ENCODE results near the gene TRMT44. TPM values are rescaled to one million over a fixed set of nuclear protein-coding genes. Genes with fewer than 3 reads are reported as not detected.

The TRMT44 gene
- polyA plus RNA-seq, 1 donor (not counting 4 experiments of a cell fraction or from before 2014, with no cell fraction given), result 8.8 TPM

DNA sequence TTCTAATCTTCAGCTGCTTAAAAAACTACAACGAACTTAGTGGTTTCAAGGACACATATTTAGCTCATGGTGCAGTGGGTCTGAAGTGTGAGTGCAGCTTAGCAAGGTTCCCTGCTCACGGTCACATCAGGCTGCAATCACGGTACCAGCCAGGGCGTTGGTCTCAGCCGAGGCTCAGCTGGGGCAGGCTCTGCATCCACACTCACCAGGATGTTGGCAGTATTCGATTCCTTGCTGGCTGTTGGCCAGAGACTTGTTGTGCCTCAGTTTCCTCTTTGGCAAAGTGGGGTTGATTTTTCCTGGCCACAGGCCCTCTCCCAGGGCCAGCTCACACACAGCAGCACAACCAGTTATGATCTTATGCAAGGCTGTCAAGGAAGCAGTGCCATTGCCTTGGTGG lies 61.8 kb downstream of the TRMT44 start:
- DNase-seq (ENCODE audit: low read depth, low spot score) (no peak), FAIRE-seq (no peak)
- Histone ChIP-seq H3K9me3 (ENCODE audit: control insufficient read depth, low read depth, low read length) (no peaks in the 10 kb centered on the region), H3K27ac (ENCODE audit: control insufficient read depth, insufficient read depth, low read length) (no peak overlapping the region), H3K4me3 (ENCODE audit: control insufficient read depth in 2 of 3, extremely low read depth in 1 of 3, insufficient read depth in 2 of 3, low read depth in 1 of 3, low read length in 3 of 3) (no peak overlapping the region), H2AFZ (ENCODE audit: control insufficient read depth, low read length) (no peak overlapping the region), H3K79me2 (ENCODE audit: control insufficient read depth, insufficient read depth, low read length) (no peaks in the 10 kb centered on the region), H3K4me1 (ENCODE audit: control insufficient read depth, extremely low read depth, insufficient read depth, low read length) (no peaks in the 10 kb centered on the region), H3K4me2 (ENCODE audit: control insufficient read depth, extremely low read depth, insufficient read depth, low read depth, low read length) (no peak overlapping the region), H3K9ac (ENCODE audit: control insufficient read depth, extremely low read depth, insufficient read depth, low read length) (no peak overlapping the region), H4K20me1 (ENCODE audit: control insufficient read depth, extremely low read depth, insufficient read depth, low read length) (no peaks in the 10 kb centered on the region), H3K9me1 (ENCODE audit: control insufficient read depth, extremely low read depth, insufficient read depth, low read length) (no peaks in the 10 kb centered on the region), H3K27me3 (ENCODE audit: control insufficient read depth, extremely low read depth, insufficient read depth, low read length) (peaks cover 20% of the 10 kb centered on the region), H3K36me3 (ENCODE audit: control insufficient read depth in 2 of 2, extremely low read depth in 1 of 2, insufficient read depth in 2 of 2, low read length in 2 of 2) (no peaks in the 10 kb centered on the region)
- TF ChIP-seq, protein P1, sequence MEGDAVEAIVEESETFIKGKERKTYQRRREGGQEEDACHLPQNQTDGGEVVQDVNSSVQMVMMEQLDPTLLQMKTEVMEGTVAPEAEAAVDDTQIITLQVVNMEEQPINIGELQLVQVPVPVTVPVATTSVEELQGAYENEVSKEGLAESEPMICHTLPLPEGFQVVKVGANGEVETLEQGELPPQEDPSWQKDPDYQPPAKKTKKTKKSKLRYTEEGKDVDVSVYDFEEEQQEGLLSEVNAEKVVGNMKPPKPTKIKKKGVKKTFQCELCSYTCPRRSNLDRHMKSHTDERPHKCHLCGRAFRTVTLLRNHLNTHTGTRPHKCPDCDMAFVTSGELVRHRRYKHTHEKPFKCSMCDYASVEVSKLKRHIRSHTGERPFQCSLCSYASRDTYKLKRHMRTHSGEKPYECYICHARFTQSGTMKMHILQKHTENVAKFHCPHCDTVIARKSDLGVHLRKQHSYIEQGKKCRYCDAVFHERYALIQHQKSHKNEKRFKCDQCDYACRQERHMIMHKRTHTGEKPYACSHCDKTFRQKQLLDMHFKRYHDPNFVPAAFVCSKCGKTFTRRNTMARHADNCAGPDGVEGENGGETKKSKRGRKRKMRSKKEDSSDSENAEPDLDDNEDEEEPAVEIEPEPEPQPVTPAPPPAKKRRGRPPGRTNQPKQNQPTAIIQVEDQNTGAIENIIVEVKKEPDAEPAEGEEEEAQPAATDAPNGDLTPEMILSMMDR (optimal IDR thresholded peaks at IDR 0.05 in 1 of 3, IDR thresholded peaks at IDR 0.05 in 1 of 3, conservative IDR thresholded peaks at IDR 0.05 in 1 of 3; ENCODE audit: extremely low read depth in 1 of 3, insufficient read depth in 2 of 3, low read length in 3 of 3), result no peak
- no peak for TF ChIP-seq EZH2 (IDR thresholded peaks at IDR 0.05; ENCODE audit: low read length)
- dilution Hi-C loops (cut with MboI; ENCODE audit: extremely low pct_ligation_motif_present, low sequenced_read_pairs), result no loop called here

DNA sequence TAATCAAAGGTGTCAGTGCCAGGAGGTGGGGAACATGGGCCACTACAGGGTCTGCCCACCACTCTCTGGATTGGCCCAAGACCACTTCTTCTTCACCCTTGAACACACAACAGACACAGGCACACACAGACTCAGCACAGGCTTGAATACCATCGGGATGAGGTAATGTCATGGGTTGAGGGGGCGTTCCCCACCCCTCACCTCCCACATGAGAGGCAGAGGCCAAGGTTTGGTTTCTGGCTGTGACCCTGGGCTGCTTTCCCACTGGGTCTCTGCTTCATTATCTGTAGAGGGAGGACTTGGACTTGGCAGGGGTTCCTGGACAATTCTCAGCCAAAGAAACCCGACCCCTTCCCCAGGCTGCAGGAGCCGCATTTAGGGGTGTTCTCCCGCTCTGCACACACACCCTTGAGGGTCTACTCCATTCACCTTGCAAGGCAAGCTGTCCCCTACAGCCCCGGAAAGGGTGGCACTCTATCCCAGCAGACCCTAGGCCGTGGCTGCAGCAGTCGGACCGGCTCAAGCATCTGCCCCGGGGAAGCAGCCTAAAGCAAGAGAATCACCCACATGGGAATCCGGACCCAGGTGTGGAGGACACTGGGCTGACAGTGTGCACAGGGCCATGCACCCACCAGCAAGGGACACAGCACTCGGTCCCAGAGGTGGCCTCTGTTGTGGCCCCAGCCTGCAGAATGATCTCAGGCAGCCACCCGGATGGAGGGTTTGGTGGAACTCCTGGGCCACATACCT lies 62.4 kb downstream of the TRMT44 start:
- Histone ChIP-seq H3K27me3 (ENCODE audit: control insufficient read depth, extremely low read depth, insufficient read depth, low read length) (peaks cover 20% of the 10 kb centered on the region), H2AFZ (ENCODE audit: control insufficient read depth, low read length) (no peak overlapping the region), H3K27ac (ENCODE audit: control insufficient read depth, insufficient read depth, low read length) (no peak overlapping the region), H3K9me1 (ENCODE audit: control insufficient read depth, extremely low read depth, insufficient read depth, low read length) (no peaks in the 10 kb centered on the region), H3K4me3 (ENCODE audit: control insufficient read depth in 2 of 3, extremely low read depth in 1 of 3, insufficient read depth in 2 of 3, low read depth in 1 of 3, low read length in 3 of 3) (no peak overlapping the region), H3K9ac (ENCODE audit: control insufficient read depth, extremely low read depth, insufficient read depth, low read length) (no peak overlapping the region), H3K4me2 (ENCODE audit: control insufficient read depth, extremely low read depth, insufficient read depth, low read depth, low read length) (no peak overlapping the region), H3K36me3 (ENCODE audit: control insufficient read depth in 2 of 2, extremely low read depth in 1 of 2, insufficient read depth in 2 of 2, low read length in 2 of 2) (no peaks in the 10 kb centered on the region), H4K20me1 (ENCODE audit: control insufficient read depth, extremely low read depth, insufficient read depth, low read length) (no peaks in the 10 kb centered on the region), H3K4me1 (ENCODE audit: control insufficient read depth, extremely low read depth, insufficient read depth, low read length) (no peaks in the 10 kb centered on the region), H3K9me3 (ENCODE audit: control insufficient read depth, low read depth, low read length) (no peaks in the 10 kb centered on the region), H3K79me2 (ENCODE audit: control insufficient read depth, insufficient read depth, low read length) (no peaks in the 10 kb centered on the region)
- DNase-seq (ENCODE audit: low read depth, low spot score) (no peak), FAIRE-seq (no peak)
- no peak for TF ChIP-seq EZH2 (IDR thresholded peaks at IDR 0.05; ENCODE audit: low read length)
- TF ChIP-seq, protein P1 (optimal IDR thresholded peaks at IDR 0.05 in 1 of 3, IDR thresholded peaks at IDR 0.05 in 1 of 3, conservative IDR thresholded peaks at IDR 0.05 in 1 of 3; ENCODE audit: extremely low read depth in 1 of 3, insufficient read depth in 2 of 3, low read length in 3 of 3), result no peak
- dilution Hi-C loops (cut with MboI; ENCODE audit: extremely low pct_ligation_motif_present, low sequenced_read_pairs), result no loop called here
